Progenitor cell of endocrine pancreas (in vitro differentiated cells): ENCODE data around the gene FNDC3B. TPM values are rescaled to one million over a fixed set of nuclear protein-coding genes. Genes with fewer than 3 reads are reported as not detected.

Source experiments
- DNase-seq: peaks from one replicate; pipeline ENCODE4 v3.0.0; 2021; ENCODE audit warnings: low spot score; ENCODE audit not compliant: unreplicated experiment
- H3K27ac Mint-ChIP-seq: 2 replicates; pipeline ENCODE4 v1.8.0; 2021; ENCODE audit warnings: mild to moderate bottlenecking, moderate library complexity, mixed read lengths
- H3K27me3 Mint-ChIP-seq: 2 replicates; pipeline ENCODE4 v1.8.0; 2021; ENCODE audit warnings: mixed read lengths
- H3K36me3 Mint-ChIP-seq: 2 replicates; pipeline ENCODE4 v1.8.0; 2022; ENCODE audit warnings: mixed read lengths; ENCODE audit not compliant: insufficient read depth
- H3K4me1 Mint-ChIP-seq: 2 replicates; pipeline ENCODE4 v1.8.0; 2021; ENCODE audit warnings: low read depth, mixed read lengths
- H3K4me3 Mint-ChIP-seq: 2 replicates; pipeline ENCODE4 v1.8.0; 2021; ENCODE audit warnings: low read depth, mild to moderate bottlenecking, moderate library complexity, mixed read lengths
- H3K9me3 Mint-ChIP-seq: 2 replicates; pipeline ENCODE4 v1.8.0; 2021; ENCODE audit warnings: low read depth, mixed read lengths
- total RNA-seq: library from RNA; stranded (reverse); gene quantifications from 2 replicates; pipeline ENCODE4 v1.2.1, GENCODE V29; 2021
- TF ChIP-seq, protein P1 (sequence below): fragments of 200-600 bp; sonication (generic); IDR thresholded peaks from one replicate; pipeline ENCODE4 v1.5.0; 2021; ENCODE audit warnings: antibody characterized with exemption, mild to moderate bottlenecking; ENCODE audit not compliant: unreplicated experiment

Gene FNDC3B
- total RNA-seq, 1 donor from 2014 or later, result 158 TPM

DNA sequence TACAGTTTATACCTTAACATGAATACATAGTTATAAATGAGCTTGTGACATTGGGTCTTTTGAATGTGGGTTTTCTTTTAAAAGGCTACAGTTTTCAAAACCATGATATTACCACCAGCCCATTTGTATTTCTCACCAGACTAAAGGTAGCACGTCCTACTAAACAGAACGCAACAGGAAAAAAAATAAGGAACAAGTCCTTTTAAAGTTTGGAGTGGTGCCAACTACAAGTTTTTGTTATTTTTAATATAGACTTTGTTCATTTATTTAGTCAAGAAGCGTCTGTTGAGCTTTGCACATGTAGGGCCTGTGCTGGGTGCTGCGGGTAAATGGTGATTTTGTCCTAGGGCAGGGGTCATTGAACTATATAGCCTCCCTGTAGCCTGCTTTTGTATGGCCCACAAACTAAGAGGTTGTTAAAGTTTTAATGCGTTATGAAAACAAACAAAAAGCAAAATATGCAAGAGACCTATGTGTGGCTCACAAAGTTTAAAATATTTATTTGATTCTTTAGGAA lies 244.5 kb downstream of the FNDC3B start:
- Mint-ChIP-seq H3K27me3 (no peaks in the 10 kb centered on the region), H3K27ac (no peak overlapping the region), H3K4me3 (no peak overlapping the region), H3K36me3 (peaks cover 26% of the 10 kb centered on the region), H3K9me3 (no peaks in the 10 kb centered on the region), H3K4me1 (peaks cover 22% of the 10 kb centered on the region)
- DNase-seq, result no peak
- TF ChIP-seq, protein P1, sequence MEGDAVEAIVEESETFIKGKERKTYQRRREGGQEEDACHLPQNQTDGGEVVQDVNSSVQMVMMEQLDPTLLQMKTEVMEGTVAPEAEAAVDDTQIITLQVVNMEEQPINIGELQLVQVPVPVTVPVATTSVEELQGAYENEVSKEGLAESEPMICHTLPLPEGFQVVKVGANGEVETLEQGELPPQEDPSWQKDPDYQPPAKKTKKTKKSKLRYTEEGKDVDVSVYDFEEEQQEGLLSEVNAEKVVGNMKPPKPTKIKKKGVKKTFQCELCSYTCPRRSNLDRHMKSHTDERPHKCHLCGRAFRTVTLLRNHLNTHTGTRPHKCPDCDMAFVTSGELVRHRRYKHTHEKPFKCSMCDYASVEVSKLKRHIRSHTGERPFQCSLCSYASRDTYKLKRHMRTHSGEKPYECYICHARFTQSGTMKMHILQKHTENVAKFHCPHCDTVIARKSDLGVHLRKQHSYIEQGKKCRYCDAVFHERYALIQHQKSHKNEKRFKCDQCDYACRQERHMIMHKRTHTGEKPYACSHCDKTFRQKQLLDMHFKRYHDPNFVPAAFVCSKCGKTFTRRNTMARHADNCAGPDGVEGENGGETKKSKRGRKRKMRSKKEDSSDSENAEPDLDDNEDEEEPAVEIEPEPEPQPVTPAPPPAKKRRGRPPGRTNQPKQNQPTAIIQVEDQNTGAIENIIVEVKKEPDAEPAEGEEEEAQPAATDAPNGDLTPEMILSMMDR, result no peak

DNA sequence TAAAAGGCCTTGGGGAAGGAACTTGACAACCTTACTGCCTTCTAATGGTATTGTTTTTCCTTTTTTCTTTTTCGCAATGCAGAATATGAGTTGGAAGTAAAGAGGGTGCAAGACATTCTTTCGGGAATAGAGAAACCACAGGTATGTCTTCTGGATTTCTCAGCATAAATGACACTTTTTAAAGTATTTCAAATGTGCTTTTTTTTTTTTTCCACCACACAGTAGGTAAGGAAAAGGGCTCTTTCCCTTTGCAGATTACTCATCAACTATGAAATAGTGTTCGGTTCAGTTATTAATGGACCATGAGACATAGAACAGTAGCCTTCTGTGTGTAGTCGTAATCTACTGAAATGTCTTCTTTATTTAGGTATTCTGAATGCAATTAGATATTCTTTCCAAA lies 246.5 kb downstream of the FNDC3B start:
- Mint-ChIP-seq H3K27me3 (no peaks in the 10 kb centered on the region), H3K27ac (no peak overlapping the region), H3K4me1 (peaks cover 27% of the 10 kb centered on the region), H3K9me3 (no peaks in the 10 kb centered on the region), H3K36me3 (peaks cover 25% of the 10 kb centered on the region), H3K4me3 (no peak overlapping the region)
- DNase-seq, result no peak
- TF ChIP-seq, protein P1, result no peak

DNA sequence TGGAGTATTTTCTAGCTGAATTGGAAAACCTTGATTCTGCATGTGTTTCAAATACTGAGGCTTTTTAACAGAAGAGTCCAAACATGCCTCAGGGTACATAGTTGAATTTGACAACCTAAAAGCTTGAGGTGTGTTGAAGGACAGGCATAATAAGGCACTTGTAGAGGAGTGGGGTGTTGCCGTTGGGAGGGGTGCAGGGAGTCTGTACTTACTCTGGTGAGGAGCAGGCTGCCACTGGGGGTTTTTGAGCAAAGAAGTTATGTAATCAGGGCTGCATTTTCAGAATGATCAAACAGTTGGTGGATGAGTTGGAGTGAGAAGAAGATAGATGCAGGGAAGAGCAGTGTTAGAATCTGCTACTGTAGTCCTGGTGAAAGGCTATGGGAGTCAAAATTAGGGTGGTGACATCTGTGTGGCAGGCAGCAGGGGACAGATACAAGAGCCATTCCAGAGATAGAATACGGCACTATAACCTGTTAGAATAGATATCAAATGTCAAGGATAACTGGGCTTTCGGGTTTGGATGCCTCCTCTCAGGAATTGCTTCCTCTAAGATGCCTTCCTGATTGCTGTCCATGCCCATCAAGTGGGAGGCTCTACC lies 247.3 kb downstream of the FNDC3B start:
- H3K4me3 Mint-ChIP-seq, result no peak overlapping the region
- peaks cover 25% of the 10 kb centered on the region for H3K36me3 Mint-ChIP-seq
- no peaks in the 10 kb centered on the region for H3K9me3 Mint-ChIP-seq
- TF ChIP-seq, protein P1, result no peak
- H3K27me3 Mint-ChIP-seq, result no peaks in the 10 kb centered on the region
- DNase-seq, result no peak
- H3K27ac Mint-ChIP-seq, result no peak overlapping the region
- H3K4me1 Mint-ChIP-seq, result peaks cover 27% of the 10 kb centered on the region

DNA sequence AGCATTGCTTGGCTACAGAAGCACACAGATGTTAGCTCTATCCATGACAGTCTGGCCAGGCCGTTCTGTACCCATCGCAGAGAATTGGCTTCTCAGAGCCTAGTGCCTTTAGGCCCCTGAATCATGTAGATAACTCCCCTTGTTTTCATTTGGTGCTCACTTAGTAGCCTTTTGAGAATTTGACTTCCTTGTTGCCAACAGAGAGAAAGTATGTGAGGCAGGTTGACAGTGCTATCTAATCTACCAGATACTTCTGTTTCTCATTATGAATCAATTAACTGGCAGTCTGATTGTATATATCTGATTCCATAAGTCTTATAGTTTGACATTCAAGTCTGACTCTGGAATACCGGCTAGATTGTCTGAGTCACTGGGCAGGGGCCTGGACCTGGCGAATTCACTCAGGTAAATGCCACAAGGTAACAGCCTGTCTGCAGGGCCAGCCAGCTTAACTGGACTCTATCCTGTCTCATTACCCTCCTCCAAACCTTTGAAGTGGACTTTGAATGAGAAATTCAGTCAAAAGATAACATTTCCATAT lies 248.6 kb downstream of the FNDC3B start:
- Mint-ChIP-seq H3K4me3 (no peak overlapping the region), H3K27me3 (no peaks in the 10 kb centered on the region), H3K9me3 (no peaks in the 10 kb centered on the region), H3K4me1 (peaks cover 24% of the 10 kb centered on the region), H3K27ac (no peak overlapping the region), H3K36me3 (peaks cover 25% of the 10 kb centered on the region)
- DNase-seq, result no peak
- TF ChIP-seq, protein P1, result no peak

DNA sequence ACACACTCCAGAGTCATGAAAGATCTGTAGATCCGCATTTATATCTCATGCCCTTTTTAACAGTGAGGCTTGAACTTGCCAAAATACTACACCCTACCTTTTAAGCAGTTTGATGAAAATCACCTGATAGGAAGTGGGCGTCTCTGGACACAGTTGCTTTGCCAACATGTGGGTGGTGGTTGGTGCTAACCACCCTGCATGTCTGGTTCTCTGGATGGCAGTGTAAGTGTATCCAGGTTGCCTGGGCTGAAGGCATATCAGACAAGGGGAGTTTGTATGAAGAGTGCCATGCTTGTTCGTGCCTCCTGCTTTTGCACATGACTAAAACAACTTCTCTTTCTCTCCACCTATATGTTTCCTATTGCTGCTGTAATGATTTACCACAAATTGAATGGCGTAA lies 249.3 kb downstream of the FNDC3B start:
- no peaks in the 10 kb centered on the region for H3K9me3 Mint-ChIP-seq
- H3K27me3 Mint-ChIP-seq, result no peaks in the 10 kb centered on the region
- TF ChIP-seq, protein P1, result no peak
- no peak for DNase-seq
- H3K4me1 Mint-ChIP-seq, result peaks cover 24% of the 10 kb centered on the region
- no peak overlapping the region for H3K27ac Mint-ChIP-seq
- no peak overlapping the region for H3K4me3 Mint-ChIP-seq
- peaks cover 25% of the 10 kb centered on the region for H3K36me3 Mint-ChIP-seq
